ENCODE measurements around the gene ZNF431. TPM values are rescaled to one million over a fixed set of nuclear protein-coding genes. Genes with fewer than 3 reads are reported as not detected.

ZNF431 gene
- total and polyA plus RNA-seq, 7 donors: 3.8 to 17.4 (median 8.2) TPM

DNA sequence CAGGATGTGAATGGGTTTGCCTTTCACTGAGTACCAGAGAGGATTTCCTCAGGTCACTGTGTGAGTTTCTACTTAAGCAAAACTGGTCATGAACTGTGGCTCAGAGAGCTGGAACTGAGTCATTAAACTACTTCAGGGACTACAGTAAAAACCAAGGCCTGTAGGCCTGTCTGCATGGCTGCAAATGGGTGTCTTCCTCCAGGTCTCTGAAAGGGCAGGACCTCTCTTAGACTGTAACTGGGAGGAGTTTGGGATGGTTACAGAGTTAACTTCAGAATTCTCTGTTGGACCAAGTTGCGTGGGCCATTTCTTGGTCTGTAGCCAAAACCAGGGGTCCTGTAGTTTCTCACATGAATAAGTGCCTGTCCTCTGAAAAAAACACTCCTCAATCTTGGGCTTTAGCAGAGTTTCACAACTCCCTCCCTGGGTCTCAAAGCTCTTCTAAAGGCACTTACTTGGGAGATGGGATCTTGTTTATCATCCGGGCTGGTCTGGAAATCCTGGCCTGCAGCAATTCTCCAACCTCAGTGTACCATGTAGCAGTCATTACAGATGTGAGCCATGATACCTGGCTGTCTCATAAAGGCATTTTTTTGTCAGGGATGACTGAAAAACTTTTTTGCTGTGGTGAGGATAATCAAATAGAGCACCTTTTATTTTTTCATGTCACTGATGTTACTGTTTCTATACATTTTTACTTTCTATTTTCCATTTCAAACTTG lies 40.2 kb upstream of the ZNF431 start:
- TF ChIP-seq, protein P1, sequence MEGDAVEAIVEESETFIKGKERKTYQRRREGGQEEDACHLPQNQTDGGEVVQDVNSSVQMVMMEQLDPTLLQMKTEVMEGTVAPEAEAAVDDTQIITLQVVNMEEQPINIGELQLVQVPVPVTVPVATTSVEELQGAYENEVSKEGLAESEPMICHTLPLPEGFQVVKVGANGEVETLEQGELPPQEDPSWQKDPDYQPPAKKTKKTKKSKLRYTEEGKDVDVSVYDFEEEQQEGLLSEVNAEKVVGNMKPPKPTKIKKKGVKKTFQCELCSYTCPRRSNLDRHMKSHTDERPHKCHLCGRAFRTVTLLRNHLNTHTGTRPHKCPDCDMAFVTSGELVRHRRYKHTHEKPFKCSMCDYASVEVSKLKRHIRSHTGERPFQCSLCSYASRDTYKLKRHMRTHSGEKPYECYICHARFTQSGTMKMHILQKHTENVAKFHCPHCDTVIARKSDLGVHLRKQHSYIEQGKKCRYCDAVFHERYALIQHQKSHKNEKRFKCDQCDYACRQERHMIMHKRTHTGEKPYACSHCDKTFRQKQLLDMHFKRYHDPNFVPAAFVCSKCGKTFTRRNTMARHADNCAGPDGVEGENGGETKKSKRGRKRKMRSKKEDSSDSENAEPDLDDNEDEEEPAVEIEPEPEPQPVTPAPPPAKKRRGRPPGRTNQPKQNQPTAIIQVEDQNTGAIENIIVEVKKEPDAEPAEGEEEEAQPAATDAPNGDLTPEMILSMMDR (IDR thresholded peaks at IDR 0.05): no peak
- no peak for DNase-seq
- intact Hi-C loops (cut with DNase I): no loop called here
- no peak for ATAC-seq
- Histone ChIP-seq H3K4me1 (no peaks in the 10 kb centered on the region), H3K27ac (no peak overlapping the region), H3K4me3 (no peak overlapping the region), H3K27me3 (ENCODE audit: insufficient read depth in 3 of 3, low read length in 2 of 3) (no peaks in the 10 kb centered on the region), H3K9me3 (no peaks in the 10 kb centered on the region), H3K36me3 (ENCODE audit: insufficient read depth in 1 of 2, low read depth in 1 of 2) (peaks cover 0 to 20% of the 10 kb centered on the region in 2 donors)
- 76 to 88% (median 83%) methylated on average over 2 of the region's 2 CpGs for WGBS, 3 donors

DNA sequence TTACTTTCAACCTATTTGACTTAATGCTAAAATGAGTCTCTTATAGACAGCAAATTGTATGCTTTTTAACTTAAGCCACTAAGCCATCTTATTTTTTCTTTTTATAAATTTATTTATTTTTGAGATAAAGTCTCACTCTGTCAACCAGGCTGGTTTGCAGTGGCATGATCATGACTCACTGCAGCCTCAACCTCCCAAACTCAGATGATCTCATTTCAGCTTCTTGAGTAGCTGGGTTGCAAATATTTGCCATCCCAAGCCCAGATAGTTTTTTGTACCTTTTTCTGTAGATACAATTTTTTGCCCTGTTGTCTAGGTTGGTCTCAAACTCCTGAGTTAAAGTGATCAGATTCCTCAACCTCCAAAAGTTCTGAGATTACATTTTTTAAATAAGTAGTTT lies 32.7 kb upstream of the ZNF431 start:
- Histone ChIP-seq H3K36me3 (ENCODE audit: insufficient read depth in 1 of 2, low read depth in 1 of 2) (peaks cover 0 to 21% of the 10 kb centered on the region in 2 donors), H3K4me1 (no peaks in the 10 kb centered on the region), H3K27ac (no peak overlapping the region), H3K4me3 (no peak overlapping the region), H3K9me3 (no peaks in the 10 kb centered on the region), H3K27me3 (ENCODE audit: insufficient read depth in 3 of 3, low read length in 2 of 3) (no peaks in the 10 kb centered on the region)
- TF ChIP-seq, protein P1 (IDR thresholded peaks at IDR 0.05): no peak
- DNase-seq (no peak), ATAC-seq (no peak)
- intact Hi-C loops (cut with DNase I): no loop called here

DNA sequence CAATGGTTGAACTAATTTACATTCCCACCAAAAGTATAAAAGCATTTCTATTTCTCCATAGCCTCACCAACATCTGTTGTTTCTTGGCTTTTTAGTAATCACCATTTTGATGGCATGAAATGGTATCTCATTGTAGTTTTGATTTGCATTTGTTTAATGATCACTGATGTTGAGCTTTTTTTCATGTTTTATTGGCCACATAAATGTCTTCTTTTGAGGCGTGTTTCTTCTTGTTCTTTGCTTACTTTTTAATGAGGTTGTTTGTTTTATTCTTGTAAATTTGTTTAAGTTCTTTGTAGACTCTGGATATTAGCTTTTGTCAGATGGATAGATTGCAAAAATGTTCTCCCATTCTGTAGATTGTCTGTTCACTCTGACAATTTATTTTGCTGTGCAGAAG lies 31.7 kb upstream of the ZNF431 start:
- DNase-seq (no peak), ATAC-seq (no peak)
- TF ChIP-seq, protein P1 (IDR thresholded peaks at IDR 0.05): no peak
- Histone ChIP-seq H3K36me3 (ENCODE audit: insufficient read depth in 1 of 2, low read depth in 1 of 2) (peaks cover 3 to 13% of the 10 kb centered on the region in 2 donors), H3K9me3 (peaks cover 6% of the 10 kb centered on the region), H3K27ac (no peak overlapping the region), H3K27me3 (ENCODE audit: insufficient read depth in 3 of 3, low read length in 2 of 3) (no peaks in the 10 kb centered on the region), H3K4me3 (no peak overlapping the region), H3K4me1 (no peaks in the 10 kb centered on the region)
- WGBS, 3 donors: 95 to 100% (median 96%) methylated on average over 1 of the region's 1 CpG
- intact Hi-C loops (cut with DNase I): no loop called here

DNA sequence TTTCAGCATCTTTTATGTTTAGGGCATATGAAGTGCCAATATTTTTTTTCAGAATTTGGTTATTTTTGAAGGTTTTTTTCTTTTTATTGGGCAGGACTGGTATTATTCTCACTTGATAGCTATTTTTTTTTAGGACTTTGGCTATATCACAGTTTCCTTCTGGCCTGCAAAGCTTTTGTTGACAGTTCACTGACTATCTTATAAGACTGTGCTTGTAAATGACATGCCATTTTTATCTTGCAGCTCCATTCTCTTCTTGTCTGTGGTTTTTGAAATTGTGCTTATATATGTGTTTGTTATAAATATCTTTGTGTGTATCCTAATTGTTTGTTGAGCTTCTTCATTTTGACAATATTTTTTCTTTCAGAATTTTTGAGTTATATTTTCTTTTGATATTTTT lies 26.4 kb upstream of the ZNF431 start:
- Histone ChIP-seq H3K9me3 (peaks cover 6% of the 10 kb centered on the region), H3K27me3 (ENCODE audit: insufficient read depth in 3 of 3, low read length in 2 of 3) (no peaks in the 10 kb centered on the region), H3K4me3 (no peak overlapping the region), H3K4me1 (no peaks in the 10 kb centered on the region), H3K36me3 (ENCODE audit: insufficient read depth in 1 of 2, low read depth in 1 of 2) (peaks cover 3 to 28% of the 10 kb centered on the region in 2 donors), H3K27ac (no peak overlapping the region)
- no peak for DNase-seq
- intact Hi-C loops (cut with DNase I): no loop called here
- ATAC-seq: no peak
- TF ChIP-seq, protein P1 (IDR thresholded peaks at IDR 0.05): no peak

Data from psoas muscle (tissue), 8 donors.